Stimulated activated CD8-positive, alpha-beta memory T cell treated with anti-CD3 and anti-CD28 coated beads, Interleukin-4, amount 100 ng/mL, for 24 hours (primary cell): ENCODE data around the gene CELF2.

Experiments used
- DNase-seq: peaks from one replicate; pipeline ENCODE4 v3.0.0-alpha.2; 2020; ENCODE audit warnings: low read depth

Gene CELF2

GRCh38 chr10:11004144-11005077 lies 13.3 kb upstream of the CELF2 start:
- no peak for DNase-seq

GRCh38 chr10:11005725-11006427 lies 11.8 kb upstream of the CELF2 start:
- no peak for DNase-seq

DNA sequence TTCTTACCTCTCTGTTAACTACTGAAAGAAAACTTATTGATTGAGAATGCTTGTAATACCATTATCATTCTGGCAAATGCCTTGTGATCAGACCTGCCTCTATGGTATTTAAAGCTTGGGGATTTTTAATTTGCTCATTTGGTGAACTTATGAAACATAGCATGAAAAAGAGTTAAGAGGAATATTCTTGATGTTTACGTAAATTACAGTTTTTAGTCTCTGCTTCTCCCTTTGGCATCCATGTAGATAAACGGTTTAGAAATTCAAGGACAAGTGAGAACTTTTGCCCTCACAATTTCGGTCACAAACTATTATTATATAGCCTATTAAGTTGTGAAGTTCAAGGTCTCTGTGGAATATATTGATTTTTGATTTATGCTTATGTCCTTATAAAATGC lies 11.2 kb upstream of the CELF2 start:
- no peak for DNase-seq

GRCh38 chr10:11007476-11008020 lies 10.1 kb upstream of the CELF2 start:
- DNase-seq, result no peak

DNA sequence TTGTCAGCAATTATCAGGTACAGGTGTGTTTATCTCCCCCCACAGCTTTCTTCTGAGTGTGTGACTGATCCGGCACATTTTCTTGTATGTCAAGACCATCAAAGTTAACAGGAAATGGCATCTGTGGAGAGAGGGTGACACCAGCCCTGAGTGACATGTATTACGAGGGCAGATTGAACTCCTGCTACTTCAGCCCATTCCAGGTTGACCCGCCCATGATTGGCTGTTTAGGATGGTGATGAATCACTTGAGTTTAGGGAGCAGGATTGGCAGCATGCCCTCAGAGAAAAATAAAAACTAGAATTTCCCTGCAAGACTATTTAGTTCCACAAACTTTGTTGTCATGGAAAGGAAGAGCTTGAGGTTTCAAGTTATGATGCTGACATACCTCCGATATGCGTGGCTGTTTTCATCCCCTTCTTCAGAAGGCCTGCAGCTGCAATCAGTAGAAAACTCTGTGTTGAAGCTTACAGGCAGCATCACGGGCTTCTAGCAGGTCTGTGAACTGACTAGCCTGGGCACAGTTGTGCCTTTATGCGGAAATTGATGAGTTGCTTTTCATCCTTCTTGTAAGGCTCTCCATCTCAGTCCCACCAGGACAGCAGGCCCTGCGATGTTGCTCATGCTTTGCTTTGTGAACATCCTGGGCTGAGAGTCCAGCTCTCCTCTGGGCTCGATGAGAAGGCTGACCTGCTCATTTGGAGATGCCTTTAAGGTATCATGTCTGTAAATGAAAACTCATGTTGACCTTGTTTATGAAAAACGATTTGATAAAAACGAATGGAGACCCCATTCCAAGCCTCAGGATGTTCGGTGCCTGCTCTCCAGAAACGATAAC lies 8.0 kb upstream of the CELF2 start:
- DNase-seq, result no peak

DNA sequence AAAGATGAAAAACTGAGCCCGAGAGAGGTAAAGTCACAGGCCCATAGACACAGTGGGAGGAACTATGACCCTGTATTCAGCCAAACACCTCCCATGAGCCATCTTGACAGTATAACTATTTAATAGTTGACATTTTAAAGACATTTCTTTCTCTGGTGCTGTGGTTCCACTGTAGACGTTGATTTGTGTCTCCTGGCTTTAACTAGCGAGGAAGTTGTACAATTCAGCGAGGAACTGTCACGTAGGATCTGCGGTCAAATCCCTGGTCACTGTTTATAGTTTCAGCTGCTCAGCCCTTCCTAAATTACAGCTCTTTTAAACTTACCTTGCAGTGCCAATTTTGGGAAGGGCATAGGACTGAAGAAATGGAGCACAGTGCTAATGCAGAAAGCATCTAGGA lies 7.1 kb upstream of the CELF2 start:
- DNase-seq, result no peak

DNA sequence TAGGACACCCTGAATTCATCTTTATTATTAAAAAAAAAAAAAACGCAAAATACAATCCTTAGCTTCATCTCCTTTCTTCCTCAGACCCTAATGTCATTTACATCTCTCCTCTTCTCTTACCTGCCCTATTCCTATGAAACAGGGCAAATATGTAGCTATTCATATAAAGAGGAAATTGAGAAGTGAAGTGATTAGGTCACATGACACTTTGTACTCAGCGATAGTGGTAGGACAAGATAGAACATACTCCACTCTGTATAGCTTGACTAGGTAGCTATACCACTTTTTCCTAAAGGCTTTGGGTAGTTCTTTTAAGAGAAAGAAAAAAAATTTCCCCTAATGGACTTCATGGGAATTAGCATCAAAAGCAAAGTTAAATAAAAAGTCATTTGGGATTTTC lies 6.2 kb upstream of the CELF2 start:
- DNase-seq, result no peak

DNA sequence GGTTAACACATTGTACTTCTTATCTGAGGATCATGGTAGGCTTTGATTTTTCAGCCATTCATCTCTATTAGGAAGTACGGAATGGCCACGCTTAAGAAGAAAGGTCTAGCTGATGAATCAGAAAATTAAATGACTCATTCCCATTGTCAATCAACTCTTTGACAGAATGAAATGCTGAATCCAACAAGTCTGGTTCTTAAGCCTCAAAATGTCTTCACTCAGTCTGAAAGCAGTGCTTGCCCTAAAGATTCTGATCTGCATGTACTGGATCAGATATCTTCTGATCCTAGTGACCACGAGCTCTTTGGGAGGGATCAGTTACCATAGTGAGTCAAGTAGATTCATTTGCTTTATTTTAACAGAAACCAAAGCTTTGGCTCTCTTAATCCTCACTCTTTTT lies 5.7 kb upstream of the CELF2 start:
- no peak for DNase-seq

DNA sequence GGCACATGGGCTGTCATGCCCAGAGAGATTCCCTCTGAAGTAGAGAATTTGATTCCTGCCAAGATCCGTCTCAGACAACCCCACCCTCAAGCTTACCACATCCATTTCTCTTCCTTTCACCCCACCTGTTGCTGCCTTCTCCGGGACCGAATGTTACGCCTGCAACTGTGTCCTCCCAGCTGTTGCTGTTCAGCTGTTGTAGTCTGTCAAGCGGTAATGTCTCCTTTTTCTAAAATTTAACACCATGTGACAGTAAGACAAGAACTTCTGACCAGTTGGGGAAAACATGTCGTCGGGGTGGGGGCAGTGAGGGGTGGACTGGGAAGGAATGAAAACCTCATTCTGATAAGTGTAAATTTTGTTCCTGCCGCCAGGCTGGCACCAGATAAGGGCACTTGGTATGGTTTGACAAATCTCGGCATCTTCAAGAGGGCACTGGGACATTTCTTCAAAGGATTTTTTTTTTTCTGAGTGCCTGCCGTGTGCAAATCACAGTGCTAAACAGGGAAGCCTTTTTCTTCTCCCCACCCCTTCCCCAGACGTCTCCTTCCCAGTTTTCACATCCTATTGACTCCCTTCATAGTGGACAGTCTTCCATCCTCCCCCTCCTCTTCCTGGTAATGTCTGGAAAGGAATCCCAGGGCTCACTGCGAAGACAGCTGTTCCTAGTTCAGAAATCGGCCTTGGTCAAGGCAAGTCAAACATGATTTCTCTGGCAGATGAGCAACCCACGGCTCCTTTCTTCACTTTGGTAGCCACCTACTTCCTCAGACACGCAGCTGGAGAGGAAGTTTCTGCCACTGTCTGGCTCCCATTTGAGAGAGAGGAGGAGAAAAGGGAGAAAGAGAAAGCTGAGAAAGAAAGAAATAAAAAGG lies 5.0 kb upstream of the CELF2 start:
- DNase-seq, result no peak

GRCh38 chr10:11013836-11014235 lies 3.8 kb upstream of the CELF2 start:
- no peak for DNase-seq

DNA sequence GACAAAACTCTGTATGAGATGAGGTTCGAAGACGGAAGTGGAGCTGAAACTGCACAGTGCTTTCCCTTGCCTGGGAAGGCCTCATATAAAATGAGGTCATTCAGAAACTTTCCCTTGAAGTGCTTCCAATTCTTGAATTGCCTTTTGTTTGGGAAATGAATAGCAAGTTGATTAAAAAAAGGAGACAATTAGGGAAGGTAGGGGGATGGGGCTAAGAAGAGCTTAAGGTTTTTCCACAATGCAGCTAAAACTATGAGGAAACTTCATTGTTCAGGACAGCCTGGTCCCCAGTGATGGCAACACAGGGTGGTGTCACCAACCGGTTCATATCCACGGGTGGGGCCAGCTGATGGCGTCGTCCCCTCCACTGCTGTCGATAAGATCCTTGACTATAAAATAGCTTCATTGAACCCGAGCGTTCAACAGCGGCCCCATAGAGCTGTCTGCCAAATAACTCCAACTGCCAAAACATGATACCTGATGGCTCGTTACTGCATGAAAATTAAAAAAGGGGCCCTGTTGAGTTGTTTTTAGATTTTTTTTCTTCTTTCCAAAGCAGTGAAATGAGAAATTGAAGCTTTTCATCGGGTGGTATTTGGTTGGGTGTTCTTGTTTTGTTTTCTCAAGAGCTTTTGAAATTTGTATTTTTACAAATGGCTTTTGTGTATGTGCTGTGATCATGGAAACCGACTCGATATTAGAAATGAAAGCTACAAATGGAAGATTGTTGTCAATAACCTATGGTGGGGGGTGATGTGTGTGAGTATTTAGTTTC lies 2.8 kb upstream of the CELF2 start:
- DNase-seq, result no peak

DNA sequence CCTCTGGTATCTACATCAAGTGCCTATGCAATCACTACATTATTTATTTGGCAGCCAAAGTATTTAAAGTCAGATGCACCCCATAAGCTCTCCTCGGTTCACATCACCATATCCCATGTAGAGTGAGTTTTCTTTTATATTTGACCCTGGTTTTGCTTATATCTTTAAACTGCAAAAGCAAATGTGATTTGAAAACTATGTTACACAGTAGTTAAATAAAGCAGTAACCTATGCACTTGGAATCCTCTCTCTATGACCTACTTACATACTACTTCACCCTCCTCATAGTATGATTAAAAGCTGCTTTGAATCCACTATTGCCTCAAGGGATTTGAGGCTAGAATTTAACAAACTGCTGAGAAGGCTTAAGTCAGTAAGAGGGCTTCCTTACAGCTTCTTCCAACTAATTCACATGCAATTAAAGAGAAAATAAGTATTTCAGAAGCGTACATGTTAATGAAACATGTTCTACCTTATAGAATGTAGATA lies 2.2 kb upstream of the CELF2 start:
- no peak for DNase-seq

GRCh38 chr10:11017000-11017569 lies 587 bp upstream of the CELF2 start:
- no peak for DNase-seq

GRCh38 chr10:11018432-11018841 lies 765 bp downstream of the CELF2 start:
- no peak for DNase-seq

DNA sequence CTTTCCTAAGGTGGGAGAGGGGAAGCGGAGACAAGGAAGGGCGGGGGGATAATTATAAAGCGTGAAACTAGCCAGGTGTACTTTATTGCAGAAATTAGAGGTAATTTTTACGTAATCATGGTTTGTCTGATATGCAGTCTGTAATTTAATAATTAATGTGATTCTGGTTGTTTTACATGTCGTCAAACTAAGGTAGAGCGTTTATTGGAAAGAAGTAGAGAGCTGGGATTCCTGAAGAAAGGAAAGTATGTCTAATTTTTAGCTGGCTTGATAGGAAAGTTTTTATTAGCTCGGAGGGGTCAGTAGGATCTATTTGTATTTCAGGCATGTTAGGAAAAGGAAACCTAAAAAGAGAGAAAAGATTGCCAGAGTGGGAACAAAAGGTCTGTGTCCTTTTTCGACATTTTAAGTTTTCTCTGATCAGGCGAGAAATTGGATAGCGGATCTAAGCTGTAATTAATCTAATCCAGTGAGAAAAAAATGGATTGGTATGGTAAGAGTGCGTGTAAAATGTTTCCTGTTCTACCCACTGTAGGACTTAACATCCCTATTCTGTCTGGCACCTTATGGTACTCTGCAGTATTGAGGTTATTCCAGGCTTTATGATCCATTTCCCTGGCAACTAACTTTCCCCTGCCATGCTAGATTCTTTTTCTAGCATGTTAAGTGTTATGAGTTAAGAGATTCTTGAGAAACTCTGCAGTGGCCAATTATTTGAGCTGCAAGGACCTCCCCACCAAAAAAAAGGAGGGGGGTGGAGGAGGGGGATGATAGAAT lies 1.4 kb downstream of the CELF2 start:
- DNase-seq, result no peak

DNA sequence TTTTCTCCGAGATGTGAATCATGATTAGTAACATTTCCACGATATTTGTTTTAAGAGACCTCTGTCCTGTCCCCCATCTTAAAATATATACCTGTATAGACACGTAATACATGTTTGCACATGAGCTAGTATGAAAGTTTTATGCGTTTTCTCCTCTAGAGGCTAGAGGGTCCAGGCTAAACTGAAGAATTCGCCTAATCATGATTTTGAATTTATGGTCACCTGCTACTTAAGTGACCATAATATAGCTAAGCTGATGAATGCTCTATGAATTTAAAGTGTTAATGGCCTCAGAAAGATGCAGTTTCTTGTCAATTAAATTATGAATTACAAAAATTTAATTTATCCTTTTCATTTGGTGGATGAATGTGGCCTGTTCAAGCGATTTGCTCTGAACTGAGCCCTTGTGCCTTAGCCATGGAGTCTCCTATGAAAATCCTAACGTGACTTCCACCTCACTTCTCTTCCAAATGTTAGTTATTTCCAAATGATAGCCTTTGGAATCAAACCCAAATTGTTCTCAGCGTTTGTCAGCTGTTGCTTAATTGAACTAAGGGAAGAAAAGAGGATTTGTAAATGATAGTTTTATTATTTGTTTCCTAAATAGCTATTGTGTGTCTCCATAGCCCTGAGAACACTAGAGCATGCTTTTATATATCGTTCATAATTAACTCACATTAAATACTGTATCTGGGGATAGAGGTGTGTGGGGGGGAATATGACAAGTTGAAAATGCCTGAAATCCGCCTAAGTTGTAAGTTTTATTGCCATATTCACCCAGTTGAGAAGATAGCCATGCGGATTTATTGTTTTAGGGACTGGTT lies 2.3 kb downstream of the CELF2 start:
- DNase-seq, result no peak

DNA sequence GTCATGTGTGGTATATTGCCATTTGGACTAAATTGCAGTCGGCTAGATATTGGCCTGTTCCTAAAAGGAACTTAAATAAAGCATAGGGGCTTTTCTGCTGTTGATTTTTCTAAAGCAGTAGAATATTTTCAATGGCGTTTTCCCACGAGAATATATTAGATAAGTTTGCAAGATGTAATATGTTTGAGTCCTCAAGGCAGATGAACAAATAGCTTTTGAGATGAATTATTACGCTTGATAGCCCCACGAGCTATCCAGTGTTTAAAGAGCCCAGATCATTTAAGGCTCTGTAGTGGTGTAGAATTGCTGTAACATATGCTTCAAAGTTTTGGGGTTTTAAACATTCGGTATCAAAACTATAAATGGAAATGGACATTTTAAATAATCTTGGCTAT lies 2.9 kb downstream of the CELF2 start:
- no peak for DNase-seq

DNA sequence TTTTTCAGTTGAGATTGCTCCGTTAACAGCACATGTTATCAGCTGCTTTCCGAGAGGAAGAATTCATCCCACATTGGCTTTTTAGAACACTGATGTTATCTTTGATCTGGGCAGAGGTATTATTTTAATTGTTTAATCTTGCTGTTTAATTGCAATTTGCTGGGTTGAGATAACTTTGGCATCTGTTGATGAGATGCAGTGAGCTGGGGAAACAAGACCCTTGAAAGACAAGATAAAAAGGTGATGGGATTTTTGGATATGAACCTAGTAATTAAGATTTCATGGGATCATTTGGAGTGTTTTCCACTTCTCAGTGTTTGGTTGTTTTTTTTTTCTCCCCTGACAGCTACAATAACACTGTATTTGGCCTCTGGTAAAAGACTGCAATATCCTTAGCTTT lies 4.5 kb downstream of the CELF2 start:
- no peak for DNase-seq
